HFFc6 (cell line): Measurements from ENCODE around the gene KANSL1. TPM values are rescaled to one million over a fixed set of nuclear protein-coding genes. Genes with fewer than 3 reads are reported as not detected.

Experiments
- DNase-seq: peaks from one replicate; pipeline ENCODE4 v3.0.0-alpha.2; 2018
- H3K27ac Mint-ChIP-seq: 2 replicates; pipeline ENCODE4 v1.8.0; 2020; ENCODE audit warnings: mild to moderate bottlenecking, mixed read lengths
- H3K27me3 Mint-ChIP-seq: 2 replicates; pipeline ENCODE4 v1.8.0; 2021; ENCODE audit warnings: mild to moderate bottlenecking, moderate library complexity, mixed read lengths; ENCODE audit not compliant: insufficient read depth
- H3K36me3 Mint-ChIP-seq: 2 replicates; pipeline ENCODE4 v1.8.0; 2021; ENCODE audit warnings: low read depth, mixed read lengths
- H3K4me1 Mint-ChIP-seq: 2 replicates; pipeline ENCODE4 v1.8.0; 2020; ENCODE audit warnings: low read depth, mixed read lengths
- H3K4me3 Mint-ChIP-seq: 2 replicates; pipeline ENCODE4 v1.8.0; 2020; ENCODE audit warnings: mild to moderate bottlenecking, moderate library complexity, mixed read lengths
- H3K9me3 Mint-ChIP-seq: 2 replicates; pipeline ENCODE4 v1.8.0; 2020; ENCODE audit warnings: mild to moderate bottlenecking, mixed read lengths
- CTCF ChIP-seq: fragments of 200-600 bp; sonication (generic); IDR thresholded peaks from 2 replicates; pipeline ENCODE4 v1.5.0; 2021; ENCODE audit warnings: antibody characterized with exemption, mild to moderate bottlenecking
- total RNA-seq, 6 experiments: library from RNA; stranded (reverse); fragmentation: NEBNext Ultra II Directional; extraction: Animal tissue kit (Norgen Biotek cat#: 25700); gene quantifications; 2 replicates in 1 of 6; 3 replicates in 5 of 6; pipeline ENCODE4 v1.2.3, GENCODE V29; 2021

Gene KANSL1
- total RNA-seq, 6 experiments from 2014 or later = 23.8 to 33.0 (median 27.7) TPM

GRCh38 chr17:45983614-45984310, 209.5 kb downstream of the KANSL1 start:
- Mint-ChIP-seq H3K4me3 (no peak overlapping the region), H3K9me3 (no peaks in the 10 kb centered on the region), H3K4me1 (no peaks in the 10 kb centered on the region), H3K36me3 (no peaks in the 10 kb centered on the region), H3K27ac (no peak overlapping the region), H3K27me3 (peaks cover 25% of the 10 kb centered on the region)
- no peak for TF ChIP-seq CTCF
- no peak for DNase-seq

- no peak overlapping the region for H3K4me3 Mint-ChIP-seq
- no peaks in the 10 kb centered on the region for H3K4me1 Mint-ChIP-seq
- H3K27me3 Mint-ChIP-seq = peaks cover 26% of the 10 kb centered on the region
Measured at GRCh38 chr17:45982791-45983613, 210.2 kb downstream of the KANSL1 start.

GRCh38 chr17:45981306-45981705, 211.9 kb downstream of the KANSL1 start:
- Mint-ChIP-seq H3K27ac (no peak overlapping the region), H3K9me3 (no peaks in the 10 kb centered on the region), H3K4me1 (no peaks in the 10 kb centered on the region), H3K27me3 (peaks cover 38% of the 10 kb centered on the region), H3K36me3 (no peaks in the 10 kb centered on the region), H3K4me3 (no peak overlapping the region)
- no peak for TF ChIP-seq CTCF
- DNase-seq = no peak

More at GRCh38 chr17:45982791-45983613, 210.2 kb downstream of the KANSL1 start:
- no peak overlapping the region for H3K27ac Mint-ChIP-seq
- H3K36me3 Mint-ChIP-seq = no peaks in the 10 kb centered on the region
- DNase-seq = no peak
- TF ChIP-seq CTCF = no peak
- no peaks in the 10 kb centered on the region for H3K9me3 Mint-ChIP-seq

DNA sequence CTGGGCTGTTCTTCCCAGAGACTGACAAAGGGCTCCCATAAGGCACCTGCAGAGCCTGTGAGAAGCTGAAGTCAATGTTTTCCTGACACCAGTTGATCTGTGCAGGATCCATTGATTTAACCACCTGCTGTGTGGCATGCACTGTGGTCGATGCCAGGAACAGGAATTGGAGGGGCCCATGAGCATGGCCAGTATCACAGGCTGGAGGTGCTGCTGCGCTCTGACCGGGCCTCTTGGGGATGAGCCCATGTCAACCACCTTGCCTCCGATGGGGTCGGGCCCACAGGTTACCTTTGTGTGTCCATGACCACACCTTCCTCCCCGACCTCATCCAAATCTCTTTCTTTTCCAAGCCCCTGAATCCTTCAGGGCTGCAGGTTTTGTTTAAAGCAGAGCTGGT, 212.4 kb downstream of the KANSL1 start:
- no peak for DNase-seq
- H3K36me3 Mint-ChIP-seq = no peaks in the 10 kb centered on the region
- no peak overlapping the region for H3K4me3 Mint-ChIP-seq
- peaks cover 40% of the 10 kb centered on the region for H3K27me3 Mint-ChIP-seq
- H3K27ac Mint-ChIP-seq = no peak overlapping the region
- H3K9me3 Mint-ChIP-seq = no peaks in the 10 kb centered on the region
- TF ChIP-seq CTCF = no peak
- H3K4me1 Mint-ChIP-seq = no peaks in the 10 kb centered on the region

Other genes with a start within 250 kb of the KANSL1 start
- gene STH, start 194.2 kb downstream of the KANSL1 start, total RNA-seq = not detected
- under 1 TPM; 0.46 to 0.91 (median 0.68) TPM for gene LRRC37A, start 101.7 kb upstream of the KANSL1 start, total RNA-seq
- gene ARL17B, start 168.3 kb upstream of the KANSL1 start, total RNA-seq = 10 to 100 TPM in 5 of 6 experiments, 1 to 10 TPM in 1; 9.9 to 14.3 (median 12.1) TPM